ENCODE measurements around the gene HPSE2.

Gene HPSE2

GRCh38 chr10:98950106-98950505 lies 285.5 kb downstream of the HPSE2 start:
- Histone ChIP-seq H3K4me3 (ENCODE audit: low read depth in 1 of 2, low read length in 2 of 2) (no peak overlapping the region), H3K27ac (ENCODE audit: low read depth, low read length) (no peak overlapping the region), H3K4me1 (ENCODE audit: insufficient read depth, low read length) (no peaks in the 10 kb centered on the region), H3K27me3 (ENCODE audit: control insufficient read depth in 1 of 2, insufficient read depth in 2 of 2, low read length in 2 of 2) (no peaks in the 10 kb centered on the region), H3K36me3 (ENCODE audit: insufficient read depth, low read length) (no peaks in the 10 kb centered on the region), H3K9me3 (ENCODE audit: low read length) (no peaks in the 10 kb centered on the region), H3K9ac (ENCODE audit: low read length) (no peak overlapping the region)

GRCh38 chr10:98949306-98949705 lies 286.3 kb downstream of the HPSE2 start:
- no peaks in the 10 kb centered on the region for H3K36me3 ChIP-seq (ENCODE audit: insufficient read depth, low read length)
- H3K4me3 ChIP-seq (ENCODE audit: low read depth in 1 of 2, low read length in 2 of 2): no peak overlapping the region

DNA sequence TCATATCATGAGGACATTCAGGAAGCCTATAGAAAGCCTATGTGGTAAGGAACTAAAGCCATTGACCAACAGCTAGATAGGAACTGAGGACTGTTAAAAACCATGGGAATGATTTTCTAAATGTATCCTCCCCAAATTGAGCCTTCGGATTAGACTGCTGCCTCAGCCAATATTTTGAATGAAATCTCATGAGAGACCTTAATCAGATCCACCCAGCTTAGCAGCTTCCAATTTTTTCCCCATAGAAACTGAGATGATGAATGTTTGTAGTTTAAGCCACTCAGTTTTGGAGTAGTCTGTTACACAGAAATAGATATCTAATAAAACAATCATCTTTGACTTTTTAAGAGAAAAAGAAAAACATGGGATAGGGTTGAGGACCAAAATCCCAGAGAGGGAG lies 292.0 kb downstream of the HPSE2 start:
- H3K27ac ChIP-seq (ENCODE audit: low read depth, low read length): no peak overlapping the region
- no peaks in the 10 kb centered on the region for H3K9me3 ChIP-seq (ENCODE audit: low read length)
- no peaks in the 10 kb centered on the region for H3K36me3 ChIP-seq (ENCODE audit: insufficient read depth, low read length)
- no peaks in the 10 kb centered on the region for H3K27me3 ChIP-seq (ENCODE audit: control insufficient read depth in 1 of 2, insufficient read depth in 2 of 2, low read length in 2 of 2)
- H3K9ac ChIP-seq (ENCODE audit: low read length): no peak overlapping the region
- H3K4me1 ChIP-seq (ENCODE audit: insufficient read depth, low read length): no peaks in the 10 kb centered on the region
- H3K4me3 ChIP-seq (ENCODE audit: low read depth in 1 of 2, low read length in 2 of 2): no peak overlapping the region

More at GRCh38 chr10:98949306-98949705, 286.3 kb downstream of the HPSE2 start:
- Histone ChIP-seq H3K27ac (ENCODE audit: low read depth, low read length) (no peak overlapping the region), H3K4me1 (ENCODE audit: insufficient read depth, low read length) (no peaks in the 10 kb centered on the region), H3K27me3 (ENCODE audit: control insufficient read depth in 1 of 2, insufficient read depth in 2 of 2, low read length in 2 of 2) (no peaks in the 10 kb centered on the region), H3K9ac (ENCODE audit: low read length) (no peak overlapping the region), H3K9me3 (ENCODE audit: low read length) (no peaks in the 10 kb centered on the region)

DNA sequence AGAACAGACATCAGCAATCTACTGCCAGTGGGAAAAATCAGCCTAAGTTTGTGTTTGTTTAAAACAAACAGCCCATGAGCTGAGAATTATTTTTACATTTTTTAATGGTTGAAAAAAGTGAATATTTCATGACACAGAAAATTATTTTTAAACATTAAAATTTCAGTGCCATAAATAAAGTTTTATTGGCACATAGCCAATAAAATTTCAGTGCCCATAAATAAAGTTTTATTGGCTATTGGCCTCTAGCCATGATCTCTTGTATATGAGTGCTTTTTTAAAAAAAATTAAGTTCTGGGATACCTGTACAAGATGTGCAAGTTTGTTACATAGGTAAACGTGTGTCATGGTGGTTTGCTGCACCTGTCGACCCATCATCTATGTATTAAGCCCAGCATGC lies 305.9 kb downstream of the HPSE2 start:
- Histone ChIP-seq H3K9me3 (ENCODE audit: low read length) (no peaks in the 10 kb centered on the region), H3K36me3 (ENCODE audit: insufficient read depth, low read length) (no peaks in the 10 kb centered on the region), H3K9ac (ENCODE audit: low read length) (no peak overlapping the region), H3K27me3 (ENCODE audit: control insufficient read depth in 1 of 2, insufficient read depth in 2 of 2, low read length in 2 of 2) (no peaks in the 10 kb centered on the region), H3K4me3 (ENCODE audit: low read depth in 1 of 2, low read length in 2 of 2) (no peak overlapping the region), H3K27ac (ENCODE audit: low read depth, low read length) (no peak overlapping the region), H3K4me1 (ENCODE audit: insufficient read depth, low read length) (no peaks in the 10 kb centered on the region)

GRCh38 chr10:98925651-98926050 lies 310.0 kb downstream of the HPSE2 start:
- Histone ChIP-seq H3K4me3 (ENCODE audit: low read depth in 1 of 2, low read length in 2 of 2) (no peak overlapping the region), H3K9ac (ENCODE audit: low read length) (no peak overlapping the region), H3K27ac (ENCODE audit: low read depth, low read length) (no peak overlapping the region)

GRCh38 chr10:98924526-98924925 lies 311.1 kb downstream of the HPSE2 start:
- no peaks in the 10 kb centered on the region for H3K36me3 ChIP-seq (ENCODE audit: insufficient read depth, low read length)
- H3K4me1 ChIP-seq (ENCODE audit: insufficient read depth, low read length): peaks cover 13% of the 10 kb centered on the region
- no peak overlapping the region for H3K9ac ChIP-seq (ENCODE audit: low read length)
- no peak overlapping the region for H3K27ac ChIP-seq (ENCODE audit: low read depth, low read length)
- no peaks in the 10 kb centered on the region for H3K27me3 ChIP-seq (ENCODE audit: control insufficient read depth in 1 of 2, insufficient read depth in 2 of 2, low read length in 2 of 2)
- no peaks in the 10 kb centered on the region for H3K9me3 ChIP-seq (ENCODE audit: low read length)
- no peak overlapping the region for H3K4me3 ChIP-seq (ENCODE audit: low read depth in 1 of 2, low read length in 2 of 2)

More at GRCh38 chr10:98925651-98926050, 310.0 kb downstream of the HPSE2 start:
- no peaks in the 10 kb centered on the region for H3K27me3 ChIP-seq (ENCODE audit: control insufficient read depth in 1 of 2, insufficient read depth in 2 of 2, low read length in 2 of 2)
- no peaks in the 10 kb centered on the region for H3K36me3 ChIP-seq (ENCODE audit: insufficient read depth, low read length)
- H3K4me1 ChIP-seq (ENCODE audit: insufficient read depth, low read length): peaks cover 11% of the 10 kb centered on the region
- H3K9me3 ChIP-seq (ENCODE audit: low read length): no peaks in the 10 kb centered on the region

DNA sequence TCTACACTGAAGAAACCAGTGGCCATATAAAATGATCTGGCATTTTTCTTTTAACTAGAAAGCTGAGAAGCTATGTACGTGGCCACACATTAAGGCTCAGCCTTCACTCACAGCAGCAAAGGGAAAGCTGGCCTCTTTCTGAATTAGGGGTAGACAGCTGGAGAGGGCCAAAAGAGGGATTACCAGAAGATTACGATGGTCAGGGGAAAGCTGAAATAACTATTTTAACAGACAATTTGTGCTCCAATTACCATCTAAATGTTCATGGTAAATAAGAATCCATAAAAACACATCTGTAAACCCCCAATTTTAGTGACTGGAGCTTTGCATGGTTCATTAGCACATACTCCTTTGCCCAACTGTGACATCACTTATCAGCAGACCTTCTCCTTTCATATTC lies 314.3 kb downstream of the HPSE2 start:
- H3K36me3 ChIP-seq (ENCODE audit: insufficient read depth, low read length): no peaks in the 10 kb centered on the region
- peaks cover 19% of the 10 kb centered on the region for H3K4me1 ChIP-seq (ENCODE audit: insufficient read depth, low read length)
- no peaks in the 10 kb centered on the region for H3K27me3 ChIP-seq (ENCODE audit: control insufficient read depth in 1 of 2, insufficient read depth in 2 of 2, low read length in 2 of 2)
- no peak overlapping the region for H3K9ac ChIP-seq (ENCODE audit: low read length)
- no peak overlapping the region for H3K27ac ChIP-seq (ENCODE audit: low read depth, low read length)
- H3K9me3 ChIP-seq (ENCODE audit: low read length): no peaks in the 10 kb centered on the region
- no peak overlapping the region for H3K4me3 ChIP-seq (ENCODE audit: low read depth in 1 of 2, low read length in 2 of 2)

DNA sequence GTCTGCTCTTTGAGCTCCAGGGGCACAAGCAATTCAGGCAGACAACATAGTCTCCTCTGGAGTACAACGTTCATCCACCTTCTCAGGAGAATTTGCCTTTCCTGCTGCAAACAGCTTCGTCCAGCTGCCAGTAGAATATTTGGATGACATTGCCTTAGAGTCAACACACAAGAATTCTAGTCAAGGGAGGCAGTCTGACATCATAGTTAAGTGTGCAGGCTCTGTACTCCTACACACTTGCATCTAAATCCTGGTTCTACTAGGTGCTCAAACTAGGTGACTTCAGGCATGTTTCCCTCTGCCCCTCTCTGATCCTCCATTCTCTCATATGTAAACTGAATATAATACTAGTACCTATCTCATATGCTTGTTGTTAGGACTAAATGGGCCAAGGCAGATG lies 314.8 kb downstream of the HPSE2 start:
- Histone ChIP-seq H3K36me3 (ENCODE audit: insufficient read depth, low read length) (no peaks in the 10 kb centered on the region), H3K4me3 (ENCODE audit: low read depth in 1 of 2, low read length in 2 of 2) (no peak overlapping the region), H3K9me3 (ENCODE audit: low read length) (no peaks in the 10 kb centered on the region), H3K9ac (ENCODE audit: low read length) (no peak overlapping the region), H3K27me3 (ENCODE audit: control insufficient read depth in 1 of 2, insufficient read depth in 2 of 2, low read length in 2 of 2) (no peaks in the 10 kb centered on the region), H3K27ac (ENCODE audit: low read depth, low read length) (no peak overlapping the region), H3K4me1 (ENCODE audit: insufficient read depth, low read length) (peaks cover 24% of the 10 kb centered on the region)

DNA sequence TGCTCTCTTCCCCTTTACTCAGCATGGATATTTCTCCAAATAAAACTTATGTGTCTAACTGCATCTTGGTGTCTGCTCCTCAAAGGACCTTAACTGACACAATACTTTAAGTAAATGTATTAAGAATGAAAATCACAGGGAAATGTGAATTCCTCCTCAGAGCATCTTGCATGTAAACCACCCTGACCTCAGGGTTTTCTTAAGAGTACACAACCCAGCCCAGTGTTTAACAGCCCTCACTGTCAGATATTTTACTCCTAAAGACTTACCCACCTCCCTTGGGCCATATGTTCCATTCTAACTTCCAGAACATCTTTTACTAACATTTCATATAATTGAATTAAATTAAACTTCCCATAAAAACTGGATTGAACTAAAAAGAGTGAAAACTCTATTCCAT lies 315.3 kb downstream of the HPSE2 start:
- Histone ChIP-seq H3K9ac (ENCODE audit: low read length) (no peak overlapping the region), H3K27me3 (ENCODE audit: control insufficient read depth in 1 of 2, insufficient read depth in 2 of 2, low read length in 2 of 2) (no peaks in the 10 kb centered on the region), H3K27ac (ENCODE audit: low read depth, low read length) (no peak overlapping the region), H3K36me3 (ENCODE audit: insufficient read depth, low read length) (no peaks in the 10 kb centered on the region), H3K4me3 (ENCODE audit: low read depth in 1 of 2, low read length in 2 of 2) (no peak overlapping the region), H3K9me3 (ENCODE audit: low read length) (no peaks in the 10 kb centered on the region), H3K4me1 (ENCODE audit: insufficient read depth, low read length) (peaks cover 24% of the 10 kb centered on the region)

GRCh38 chr10:98919899-98920298 lies 315.8 kb downstream of the HPSE2 start:
- Histone ChIP-seq H3K27me3 (ENCODE audit: control insufficient read depth in 1 of 2, insufficient read depth in 2 of 2, low read length in 2 of 2) (no peaks in the 10 kb centered on the region), H3K36me3 (ENCODE audit: insufficient read depth, low read length) (no peaks in the 10 kb centered on the region), H3K4me3 (ENCODE audit: low read depth in 1 of 2, low read length in 2 of 2) (no peak overlapping the region), H3K27ac (ENCODE audit: low read depth, low read length) (no peak overlapping the region), H3K9me3 (ENCODE audit: low read length) (no peaks in the 10 kb centered on the region), H3K4me1 (ENCODE audit: insufficient read depth, low read length) (peaks cover 24% of the 10 kb centered on the region), H3K9ac (ENCODE audit: low read length) (no peak overlapping the region)

- Histone ChIP-seq H3K4me3 (ENCODE audit: low read depth in 1 of 2, low read length in 2 of 2) (no peak overlapping the region), H3K27ac (ENCODE audit: low read depth, low read length) (no peak overlapping the region), H3K9me3 (ENCODE audit: low read length) (no peaks in the 10 kb centered on the region), H3K36me3 (ENCODE audit: insufficient read depth, low read length) (no peaks in the 10 kb centered on the region), H3K9ac (ENCODE audit: low read length) (no peak overlapping the region), H3K27me3 (ENCODE audit: control insufficient read depth in 1 of 2, insufficient read depth in 2 of 2, low read length in 2 of 2) (no peaks in the 10 kb centered on the region), H3K4me1 (ENCODE audit: insufficient read depth, low read length) (peaks cover 24% of the 10 kb centered on the region)
Measured at GRCh38 chr10:98917828-98918227, 317.8 kb downstream of the HPSE2 start.

GRCh38 chr10:98916526-98917125 lies 319.0 kb downstream of the HPSE2 start:
- H3K9ac ChIP-seq (ENCODE audit: low read length): no peak overlapping the region
- no peak overlapping the region for H3K4me3 ChIP-seq (ENCODE audit: low read depth in 1 of 2, low read length in 2 of 2)
- H3K4me1 ChIP-seq (ENCODE audit: insufficient read depth, low read length): peaks cover 26% of the 10 kb centered on the region
- no peak overlapping the region for H3K27ac ChIP-seq (ENCODE audit: low read depth, low read length)
- H3K36me3 ChIP-seq (ENCODE audit: insufficient read depth, low read length): no peaks in the 10 kb centered on the region
- no peaks in the 10 kb centered on the region for H3K9me3 ChIP-seq (ENCODE audit: low read length)
- H3K27me3 ChIP-seq (ENCODE audit: control insufficient read depth in 1 of 2, insufficient read depth in 2 of 2, low read length in 2 of 2): no peaks in the 10 kb centered on the region

Measured in muscle layer of colon (tissue), 2 donors.